Islet precursor cell (in vitro differentiated cells): ENCODE results near the gene GAR1.
"Not testable (repeated sequence)": the region's sequence is repeated elsewhere in the genome, so short reads cannot be mapped to it uniquely, and the experiment has no call there.

ENCODE experiments used
- DNase-seq: peaks from one replicate; pipeline ENCODE4 v3.0.0-alpha.2; 2018

The GAR1 gene

DNA sequence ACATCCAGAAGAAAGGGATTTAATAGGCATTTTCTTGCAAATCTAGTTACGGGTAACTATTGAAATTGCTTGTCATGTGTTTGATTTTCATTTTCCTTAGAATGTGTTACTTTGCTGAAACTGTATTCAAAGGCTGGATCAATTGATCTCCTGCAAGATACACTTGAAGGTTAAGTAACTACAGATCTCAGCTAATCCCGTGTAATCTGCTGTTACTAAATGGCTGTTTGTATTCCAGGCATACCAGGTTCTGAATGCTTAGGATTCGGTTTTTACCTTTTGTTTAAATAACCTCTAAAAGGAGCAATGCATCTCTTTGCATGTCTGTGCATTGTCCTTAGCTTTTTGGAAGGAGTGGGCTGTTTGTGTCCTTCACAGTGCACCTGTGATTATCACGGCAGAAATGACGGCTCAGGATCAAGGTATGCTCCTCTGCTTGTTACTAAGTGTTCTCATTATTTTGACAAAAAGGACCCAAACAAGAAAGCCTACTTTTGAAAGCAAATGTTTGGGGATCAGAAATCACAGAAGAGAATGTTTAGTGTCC, 32.4 kb downstream of the GAR1 start, which contains the start of gene LRIT3:
LRIT3 (plus strand) TSS at position 212 of the 547 bp plus-strand sequence; CDS start at position 307, 95 bp downstream.
- no peak for DNase-seq

DNA sequence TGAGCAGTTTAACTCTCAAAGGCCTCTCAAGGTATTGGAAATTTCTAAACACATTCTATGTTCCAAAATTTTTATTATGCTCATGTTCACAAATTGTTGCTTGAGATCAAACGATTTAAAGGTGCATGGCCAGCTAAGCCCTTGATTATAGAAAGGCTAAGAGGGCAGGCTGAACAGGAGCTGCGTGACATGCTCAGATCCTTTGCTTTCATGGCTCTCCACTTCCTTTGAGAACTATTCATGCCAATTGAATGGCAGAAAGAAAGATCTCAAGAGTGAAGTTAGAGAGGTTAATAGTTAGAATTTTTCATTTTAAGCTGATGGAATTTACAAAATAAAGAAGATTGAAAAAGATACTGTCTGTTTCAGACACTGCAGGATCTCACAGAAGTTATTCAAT, 32.9 kb downstream of the GAR1 start:
- no peak for DNase-seq

DNA sequence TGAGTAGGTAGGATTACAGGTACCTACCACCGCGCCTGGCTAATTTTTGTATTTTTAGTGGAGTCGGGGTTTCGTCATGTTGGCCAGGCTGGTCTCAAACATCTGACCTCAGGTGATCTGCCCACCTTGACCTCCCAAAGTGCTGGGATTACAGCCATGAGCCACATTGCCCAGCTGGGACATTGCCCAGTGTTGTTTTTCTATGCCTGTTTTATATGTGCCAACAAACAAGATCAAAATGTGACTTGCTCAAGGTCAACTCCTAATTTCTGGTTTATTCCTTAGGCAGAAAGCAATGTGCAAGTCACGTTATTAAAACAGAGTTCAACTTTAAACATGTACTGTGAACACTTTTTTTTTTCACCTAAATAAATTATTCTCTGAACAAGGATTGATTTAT, 35.0 kb downstream of the GAR1 start:
- DNase-seq: no peak

DNA sequence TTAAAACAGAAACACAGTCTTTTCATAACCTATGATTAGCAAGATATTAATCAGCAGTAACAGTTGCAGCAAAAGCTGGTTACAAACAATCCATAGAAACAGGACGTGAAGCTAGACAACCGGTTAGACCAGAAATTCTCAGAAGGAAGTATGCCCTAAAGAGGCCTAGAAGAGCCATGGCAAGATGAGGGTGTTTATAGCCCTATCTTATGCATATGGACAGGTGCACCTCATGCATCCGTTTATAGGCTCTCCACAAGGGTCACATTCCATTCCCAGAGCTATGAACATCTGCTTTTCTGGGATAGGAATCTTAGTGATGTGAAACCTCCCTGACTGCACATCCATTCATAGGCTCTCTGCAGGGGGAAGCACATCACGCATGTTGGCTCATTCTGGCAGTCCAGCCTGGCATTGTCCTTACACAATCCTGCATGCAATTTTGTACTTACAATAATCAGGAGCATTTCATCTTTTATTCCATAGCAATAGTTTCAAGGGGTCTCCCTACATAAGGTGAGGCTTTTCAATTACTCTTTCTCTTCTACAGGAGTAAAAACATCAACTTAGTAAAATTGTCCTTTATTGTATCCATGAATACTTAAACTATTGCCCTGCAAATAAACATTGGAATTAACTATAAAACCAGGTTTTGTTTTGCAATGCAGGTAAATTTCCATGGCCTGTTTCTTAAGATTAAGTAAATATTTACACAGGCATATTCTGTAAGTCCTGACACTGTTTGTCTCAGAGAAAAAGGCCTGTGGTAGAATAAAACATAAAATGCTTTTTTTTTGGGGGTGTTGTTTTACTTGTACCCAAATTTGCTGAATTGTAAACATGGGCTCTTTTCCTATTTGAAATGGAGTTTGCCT, 44.1 kb downstream of the GAR1 start:
- not testable (repeated sequence) for DNase-seq

DNA sequence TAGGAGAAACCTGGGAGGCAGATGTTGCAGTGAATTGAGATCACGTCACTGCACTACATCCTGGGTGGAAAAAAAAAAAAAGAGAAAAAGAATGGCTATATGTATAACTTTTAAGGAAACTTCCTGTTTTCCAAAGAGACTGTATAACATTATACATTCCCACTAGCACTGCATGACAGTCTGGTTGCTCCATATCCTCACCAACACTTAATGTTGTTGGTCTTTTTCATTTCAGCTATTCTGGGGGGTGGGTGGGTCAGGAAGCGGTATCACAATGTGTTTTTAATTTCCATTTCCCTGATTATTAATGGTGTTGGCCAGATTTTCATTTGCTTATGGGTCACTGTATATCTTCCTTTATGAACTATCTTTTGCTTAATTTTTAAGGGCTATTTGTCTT, 45.7 kb downstream of the GAR1 start:
- no peak for DNase-seq

DNA sequence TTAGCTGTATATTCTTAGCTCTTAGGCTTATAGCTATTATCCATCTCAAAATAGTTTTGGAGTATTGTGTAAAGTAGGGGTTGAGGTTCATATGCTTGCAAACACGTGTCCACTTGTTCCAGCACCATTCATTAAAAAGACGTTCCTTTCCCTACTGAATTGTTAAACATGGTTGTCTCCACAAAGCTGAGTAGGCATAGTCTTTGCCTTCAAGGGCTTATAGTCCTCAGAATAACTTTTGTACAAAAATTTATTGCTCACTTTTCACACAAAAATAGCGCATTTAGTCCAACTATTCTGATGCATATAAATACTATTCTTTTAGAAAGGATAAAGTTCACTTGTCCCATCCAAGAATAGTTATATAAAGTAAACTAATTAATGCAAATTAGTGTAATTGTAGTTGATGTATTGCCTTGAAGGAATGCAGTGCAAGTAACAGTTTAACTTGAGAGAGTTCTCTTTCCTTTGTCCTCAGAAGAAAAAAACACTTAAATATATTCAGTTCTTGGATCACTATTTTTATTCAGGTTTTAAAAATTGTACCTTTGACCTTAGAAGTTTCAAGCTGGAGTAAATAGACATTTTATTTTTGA, 46.5 kb downstream of the GAR1 start:
- no peak for DNase-seq

DNA sequence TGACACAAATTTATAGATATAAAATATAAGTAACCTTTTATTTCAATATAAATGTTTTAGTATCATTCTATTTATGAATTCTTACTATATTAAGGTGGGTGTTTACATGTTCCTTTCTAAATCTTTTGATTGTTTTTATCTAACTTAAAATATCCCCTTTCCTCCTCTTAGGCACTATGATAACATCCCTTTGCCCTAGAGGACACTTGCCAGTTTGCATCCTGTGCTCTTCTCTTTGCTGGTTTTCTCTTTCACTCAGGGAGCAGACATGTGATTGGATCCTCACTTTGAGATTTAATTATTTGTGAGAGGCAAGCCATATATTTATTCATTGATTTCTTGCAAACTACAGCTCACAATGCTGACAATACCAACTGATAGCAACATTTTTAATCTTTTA, 48.6 kb downstream of the GAR1 start:
- no peak for DNase-seq

DNA sequence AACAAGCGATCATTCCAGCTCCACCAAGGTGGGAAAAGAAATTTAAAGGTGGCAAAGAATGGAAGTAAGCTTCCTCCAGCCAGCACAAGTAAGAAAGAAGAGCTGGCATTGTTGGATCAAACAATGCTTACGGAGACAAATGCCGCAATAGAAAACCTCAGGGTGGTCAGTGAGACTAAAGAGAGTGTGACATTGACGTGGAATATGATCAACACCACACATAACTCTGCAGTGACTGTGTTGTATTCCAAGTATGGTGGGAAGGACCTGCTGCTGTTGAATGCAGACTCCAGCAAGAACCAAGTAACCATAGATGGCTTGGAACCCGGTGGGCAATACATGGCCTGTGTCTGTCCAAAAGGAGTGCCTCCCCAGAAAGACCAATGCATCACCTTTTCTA, 54.5 kb downstream of the GAR1 start:
- no peak for DNase-seq

DNA sequence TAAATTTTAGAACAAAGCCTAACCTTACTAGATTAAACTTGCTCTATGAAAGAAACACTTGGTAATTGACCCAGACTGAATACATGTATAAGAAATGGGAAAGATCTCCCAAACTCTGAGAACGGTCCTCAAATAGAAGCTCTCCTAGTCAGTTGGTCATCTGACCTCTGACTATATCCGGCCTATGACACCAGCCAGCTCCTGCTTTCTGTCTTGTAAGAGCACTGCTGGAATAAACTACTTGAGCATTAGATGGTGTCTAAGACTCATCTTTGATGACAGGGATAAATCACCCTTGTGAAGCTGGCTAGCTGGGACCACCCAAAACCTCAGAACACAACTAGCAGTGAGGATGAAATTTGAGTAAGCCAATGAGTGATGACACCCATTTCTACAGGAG, 56.5 kb downstream of the GAR1 start:
- no peak for DNase-seq

DNA sequence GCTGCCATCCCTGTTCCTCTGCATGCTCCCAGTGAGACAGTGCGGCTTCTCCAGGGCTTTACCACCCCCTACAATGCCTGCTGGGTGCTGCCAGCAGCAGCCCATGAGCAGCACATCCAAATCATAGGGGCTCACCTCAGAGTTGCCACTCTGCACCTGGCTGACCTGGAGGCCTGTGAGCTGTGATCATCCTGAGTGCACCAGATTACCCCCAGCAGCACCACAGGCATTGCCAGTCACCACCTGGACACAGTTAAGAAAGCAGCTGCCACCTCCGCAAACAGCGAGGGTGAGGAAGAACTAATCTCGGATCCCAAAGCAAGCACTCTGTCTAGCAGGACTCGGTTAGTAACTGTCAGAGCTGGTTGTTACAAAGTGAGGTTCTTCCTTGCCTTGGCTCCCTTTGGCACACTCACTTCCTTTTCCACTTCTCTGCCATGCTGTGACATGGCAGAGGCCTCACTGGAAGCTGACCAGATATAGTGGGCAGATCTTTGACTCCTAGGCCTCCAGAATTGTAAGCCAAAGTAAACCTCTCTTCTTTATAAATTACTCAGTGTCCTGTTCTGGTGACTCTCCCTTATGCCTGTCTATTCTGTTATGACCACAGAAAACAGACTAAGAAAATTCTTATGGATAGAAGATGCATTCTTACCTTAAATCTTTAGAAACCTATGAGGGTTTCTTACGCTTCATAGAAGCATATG, 57.5 kb downstream of the GAR1 start:
- DNase-seq: no peak

DNA sequence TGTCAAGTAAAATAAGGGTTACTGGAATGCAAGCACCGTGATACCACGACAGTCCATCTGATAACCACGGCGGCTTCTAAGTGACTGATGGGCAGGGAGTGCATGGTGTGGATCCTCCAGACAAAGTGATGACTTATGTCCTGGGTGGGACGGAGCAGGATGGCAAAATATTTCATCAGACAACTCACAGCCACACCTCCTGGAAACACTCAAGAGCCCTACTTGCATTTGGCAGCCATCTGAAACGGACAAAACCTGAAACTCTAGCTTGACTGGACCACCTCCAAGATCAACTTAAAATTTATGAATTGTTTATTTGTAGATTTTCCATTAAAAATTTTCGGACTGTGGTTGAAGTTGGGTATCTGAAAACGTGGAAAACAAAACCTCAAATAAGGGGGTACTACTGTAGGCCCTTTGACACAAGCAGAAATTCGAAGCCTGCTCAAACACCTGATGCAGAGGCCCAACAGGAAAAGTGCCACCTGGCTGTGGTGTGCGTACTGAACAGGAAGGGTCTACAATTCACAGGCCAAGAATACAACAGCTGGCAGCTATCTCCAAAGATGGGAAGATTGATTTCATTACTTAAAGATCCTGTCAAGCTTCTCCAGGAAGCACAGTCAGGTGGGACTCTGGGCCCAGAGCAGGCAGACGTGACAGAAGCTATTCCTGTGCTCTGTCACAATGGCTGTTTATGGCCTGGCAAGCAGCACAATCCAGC, 58.4 kb downstream of the GAR1 start:
- DNase-seq: no peak
